Stomach (tissue), 4 donors: ENCODE results near the gene PLIN1.

Source experiments
- CTCF ChIP-seq, 7 experiments: fragments of 450-650 bp in 4 of 7; fragments of 200-600 bp in 3 of 7; sonication (generic) in 3 of 7; IDR thresholded peaks; one replicate each; pipeline ENCODE4 v1.5.1; 2016 to 2019; ENCODE audit warnings: antibody characterized with exemption in 7 of 7, control low read depth in 2 of 7, mild to moderate bottlenecking in 1 of 7
- POLR2A ChIP-seq, 4 donors: fragments of 450-650 bp; IDR thresholded peaks; one replicate each; pipeline ENCODE4 v1.6.1; 2016; ENCODE audit warnings: antibody characterized with exemption in 4 of 4, control low read depth in 2 of 4, mild to moderate bottlenecking in 1 of 4, moderate library complexity in 1 of 4
- POLR2AphosphoS5 ChIP-seq, 3 donors: sonication (generic); formaldehyde crosslinking; IDR thresholded peaks; one replicate each; pipeline ENCODE4 v1.6.1; 2016; ENCODE audit warnings: antibody characterized with exemption in 3 of 3

GRCh38 chr15:89672221-89673164 is 6.7 kb downstream of the PLIN1 start:
- TF ChIP-seq POLR2A (IDR thresholded peaks at IDR 0.05) (no peak), CTCF (IDR thresholded peaks at IDR 0.05) (no peak), POLR2AphosphoS5 (IDR thresholded peaks at IDR 0.05) (no peak)
